K562 treated with DMSO at 1 percent for 12 hours (cell line): Measurements from ENCODE around the gene OR52B6. TPM values are rescaled to one million over a fixed set of nuclear protein-coding genes. Genes with fewer than 3 reads are reported as not detected.

Source experiments
- total RNA-seq: library from RNA; unstranded; fragments of 300-600 nt; gene quantifications from 2 replicates; pipeline ENCODE4 v1.2.3, GENCODE V29; 2022; ENCODE audit not compliant: insufficient read depth

Gene OR52B6, protein sequence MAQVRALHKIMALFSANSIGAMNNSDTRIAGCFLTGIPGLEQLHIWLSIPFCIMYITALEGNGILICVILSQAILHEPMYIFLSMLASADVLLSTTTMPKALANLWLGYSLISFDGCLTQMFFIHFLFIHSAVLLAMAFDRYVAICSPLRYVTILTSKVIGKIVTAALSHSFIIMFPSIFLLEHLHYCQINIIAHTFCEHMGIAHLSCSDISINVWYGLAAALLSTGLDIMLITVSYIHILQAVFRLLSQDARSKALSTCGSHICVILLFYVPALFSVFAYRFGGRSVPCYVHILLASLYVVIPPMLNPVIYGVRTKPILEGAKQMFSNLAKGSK
- not detected in 2 replicates for total RNA-seq

DNA sequence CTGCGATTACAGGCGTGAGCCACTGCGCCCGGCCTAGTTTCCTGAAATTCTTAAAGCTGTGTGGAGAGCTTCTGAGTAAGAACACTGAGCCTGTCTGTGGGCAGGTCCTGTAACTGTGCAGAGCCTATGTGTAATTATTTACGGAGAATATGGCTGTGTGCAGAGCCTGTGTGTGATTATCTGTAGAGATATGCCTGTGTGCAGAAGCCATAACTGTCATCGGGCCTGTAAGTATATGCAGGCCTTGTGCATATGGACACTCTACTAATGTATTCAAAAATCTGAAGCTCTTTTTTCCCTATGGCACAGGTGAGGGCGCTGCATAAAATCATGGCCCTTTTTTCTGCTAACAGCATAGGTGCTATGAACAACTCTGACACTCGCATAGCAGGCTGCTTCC lies at the start of gene OR52B6:
OR52B6 (plus strand) TSS at position 301 of the 400 bp plus-strand sequence; CDS start at position 301, 0 bp downstream.

DNA sequence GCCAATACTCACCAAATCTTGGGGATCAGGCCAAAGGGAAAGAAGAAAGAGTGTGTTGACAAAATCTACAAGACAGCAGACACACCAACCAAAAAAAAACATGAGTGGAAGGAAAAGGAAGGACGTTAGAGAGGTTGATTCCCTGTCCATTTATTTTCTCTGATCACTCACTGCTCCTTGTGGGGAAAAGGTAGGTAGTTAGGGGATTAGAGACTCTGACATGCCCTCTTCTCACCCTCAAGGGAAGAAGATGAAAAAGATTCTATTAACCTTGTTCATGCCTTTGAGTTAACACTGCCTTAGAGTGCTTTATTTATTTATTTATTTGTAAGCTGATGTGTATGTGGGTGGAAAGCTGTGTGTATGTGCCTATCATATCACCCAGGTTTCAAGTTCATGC lies 32.2 kb upstream of the OR52B6 start, which contains the start of gene OR52H1:
OR52H1 (minus strand) TSS at position 101 of the 400 bp plus-strand sequence. CDS start 3,035 bp downstream, outside the sequence.

GRCh38 chr11:5596607-5597201 lies 16.0 kb downstream of the OR52B6 start, which contains the start of gene TRIM6:
Gene TRIM6 (plus strand): TSS chr11:5596637. CDS start chr11:5596898, 261 bp downstream.

DNA sequence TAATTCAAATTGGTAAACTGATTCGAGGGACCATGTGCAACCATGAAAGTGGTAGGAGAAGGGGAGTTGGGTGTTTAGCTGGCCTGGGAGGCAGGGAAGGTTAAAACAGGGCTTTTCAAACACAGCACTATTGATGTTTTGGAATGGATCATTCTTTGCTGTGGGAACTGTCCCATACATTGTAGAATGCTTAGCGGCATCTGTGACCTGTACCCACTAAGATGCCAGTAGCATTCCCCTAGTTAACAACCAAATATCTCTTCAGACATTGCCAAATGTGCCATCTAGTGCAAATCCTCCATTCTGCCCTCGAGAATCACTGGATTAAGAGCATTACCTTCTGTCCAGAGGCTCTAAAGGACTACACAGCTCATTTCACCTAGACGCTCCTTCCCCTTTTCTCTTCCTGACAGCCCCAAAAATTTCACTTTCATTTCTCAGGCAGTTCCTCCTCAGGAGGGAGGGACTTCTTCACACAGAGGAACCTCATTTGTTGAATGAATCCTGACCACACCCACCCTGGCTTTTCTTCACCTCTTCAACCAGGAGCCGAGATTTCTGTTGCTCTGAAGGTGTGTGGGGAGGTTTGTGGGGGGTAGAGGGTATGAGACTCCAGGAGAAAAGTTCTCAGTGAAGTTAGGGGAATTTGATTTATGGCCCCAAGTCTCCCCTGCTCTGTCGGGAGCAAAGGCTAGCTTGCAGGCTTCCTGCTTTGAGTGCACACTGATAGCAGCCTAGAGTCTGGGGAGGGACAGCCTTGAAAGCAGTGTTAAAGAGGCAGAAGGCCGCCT lies 44.0 kb downstream of the OR52B6 start, which contains the start of gene TRIM34:
TRIM34 (plus strand) TSS at position 513 of the 791 bp plus-strand sequence. CDS start 7,331 bp downstream, outside the sequence.

Other genes with a start within 250 kb of the OR52B6 start
- gene OR51B5, start 237.4 kb upstream of the OR52B6 start, total RNA-seq = 36.4 and 64.3 TPM in 2 replicates
- not detected in 2 replicates for gene OR51B6, start 229.4 kb upstream of the OR52B6 start, total RNA-seq
- not detected in 2 replicates for gene OR51M1, start 197.1 kb upstream of the OR52B6 start, total RNA-seq
- gene OR51Q1, start 158.8 kb upstream of the OR52B6 start, total RNA-seq = not detected in 2 replicates
- gene OR51I1, start 139.4 kb upstream of the OR52B6 start, total RNA-seq = not detected in 2 replicates
- gene OR51I2, start 131.6 kb upstream of the OR52B6 start, total RNA-seq = not detected in 2 replicates
- gene OR52D1, start 92.2 kb upstream of the OR52B6 start, total RNA-seq = not detected in 2 replicates
- gene UBQLN3, start 70.9 kb upstream of the OR52B6 start, total RNA-seq = not detected in 2 replicates
- 0.63 TPM in 1 of 2 replicates, not detected in the other for gene UBQLNL, start 64.2 kb upstream of the OR52B6 start, total RNA-seq
- 0.78 TPM in 1 of 2 replicates, not detected in the other for gene OR52H1, start 32.3 kb upstream of the OR52B6 start, total RNA-seq
- 9.7 and 20.8 TPM in 2 replicates for gene TRIM6, start 15.8 kb downstream of the OR52B6 start, total RNA-seq
- 0.94 and 4.2 TPM in 2 replicates for gene TRIM34, start 44.1 kb downstream of the OR52B6 start, total RNA-seq
- gene TRIM5, start 104.2 kb downstream of the OR52B6 start, total RNA-seq = 8.5 and 23.0 TPM in 2 replicates
- gene TRIM22, start 108.9 kb downstream of the OR52B6 start, total RNA-seq = 1.0 and 2.4 TPM in 2 replicates
- gene OR56B1, start 155.6 kb downstream of the OR52B6 start, total RNA-seq = not detected in 2 replicates
- not detected in 2 replicates for gene OR52N4, start 173.4 kb downstream of the OR52B6 start, total RNA-seq
- gene OR52N5, start 202.5 kb downstream of the OR52B6 start, total RNA-seq = not detected in 2 replicates
- not detected in 2 replicates for gene OR52N1, start 210.4 kb downstream of the OR52B6 start, total RNA-seq
- gene OR52N2, start 228.0 kb downstream of the OR52B6 start, total RNA-seq = not detected in 2 replicates